K562 (cell line): ENCODE data around the gene SDF4. TPM values are rescaled to one million over a fixed set of nuclear protein-coding genes. Genes with fewer than 3 reads are reported as not detected.

Experiments used
- ATAC-seq: fragments of 200-7000 bp; cut with Tn5 transposase; 3 replicates; pipeline ENCODE4 v1.9.1; 2020; ENCODE audit warnings: moderate library complexity
- BruUV-seq: library from RNA; stranded (reverse); fragments of 400-500 nt; replicated peaks from 2 replicates; lab custom pipeline; 2021; lab: Mats Ljungman, UMichigan
- CTCF ChIA-PET: fragments of 300-600 bp; formaldehyde crosslinking; extraction: SDS; loops from one replicate; lab custom pipeline; 2021; ENCODE audit warnings: low intra/inter-chr PET ratio; lab: Yijun Ruan, JAX
- POLR2A ChIA-PET: fragments of 300-600, 350-650 bp; sonication (Branson Sonifier 250); formaldehyde crosslinking; extraction: SDS; loops from one replicate; lab custom pipeline; 2021; ENCODE audit warnings: antibody characterized with exemption, inconsistent platforms; lab: Yijun Ruan, JAX
- DNase-seq, 4 experiments: peaks; one replicate each; pipeline versions ENCODE4 v3.0.0 to v3.0.0-alpha.2; 2011 to 2018; ENCODE audit warnings: low spot score in 3 of 4, mixed read lengths in 3 of 4; ENCODE audit errors: extremely low read depth in 1 of 4
- FAIRE-seq: peaks from 2 replicates; lab custom pipeline; 2011; peaks lifted over from hg19 to GRCh38; lab: Jason Lieb, UNC
- H2AFZ ChIP-seq: 2 replicates; pipeline ENCODE4 v1.6.0; 2011; ENCODE audit warnings: low read depth, low read length, control low read depth, inconsistent platforms
- H3K27ac ChIP-seq: fragments of 200-600 bp; 3 replicates; pipeline ENCODE4 v1.8.0; 2011; ENCODE audit warnings: low read depth, mild to moderate bottlenecking, control low read depth, inconsistent platforms, low read length, moderate library complexity, mixed read lengths; ENCODE audit errors: extremely low read depth
- H3K27me3 ChIP-seq, 2 experiments: fragments of 300-600 bp in 1 of 2; 2 replicates in 1 of 2; 3 replicates in 1 of 2; pipeline versions ENCODE4 v1.6.0 to v1.8.0; 2011; ENCODE audit warnings: inconsistent platforms in 2 of 2, low read length in 2 of 2, mild to moderate bottlenecking in 1 of 2, mixed read lengths in 1 of 2, moderate library complexity in 1 of 2; ENCODE audit not compliant: control insufficient read depth in 2 of 2, insufficient read depth in 2 of 2
- H3K36me3 ChIP-seq: fragments of 300-600 bp; 3 replicates; pipeline ENCODE4 v1.8.0; 2011; ENCODE audit warnings: mild to moderate bottlenecking, low read length, inconsistent platforms; ENCODE audit not compliant: control insufficient read depth, insufficient read depth
- H3K4me1 ChIP-seq, 2 experiments: fragments of 200-600 bp in 1 of 2; replicated peaks in 1 of 2; 2 replicates in 1 of 2; 3 replicates in 1 of 2; pipeline versions ENCODE4 v1.5.1 to v1.8.0; 2011; ENCODE audit warnings: inconsistent platforms in 2 of 2, low read length in 2 of 2, mild to moderate bottlenecking in 1 of 2, mixed read lengths in 1 of 2, moderate library complexity in 1 of 2; ENCODE audit not compliant: control insufficient read depth in 2 of 2, insufficient read depth in 2 of 2
- H3K4me2 ChIP-seq: 2 replicates; pipeline ENCODE4 v1.6.1; 2011; ENCODE audit warnings: low read length, control low read depth, inconsistent platforms, mixed read lengths; ENCODE audit not compliant: insufficient read depth
- H3K4me3 ChIP-seq: fragments of 200-600 bp; sonication (generic), shearing (Covaris generic); 2 replicates; pipeline ENCODE4 v1.5.1; 2016; ENCODE audit warnings: control low read depth, inconsistent platforms
- H3K79me2 ChIP-seq: fragments of 200-600 bp; 3 replicates; pipeline ENCODE4 v1.8.0; 2011; ENCODE audit warnings: low read length, inconsistent platforms; ENCODE audit not compliant: control insufficient read depth, insufficient read depth
- H3K9ac ChIP-seq, 2 experiments: 2 replicates each; pipeline versions ENCODE4 v1.6.0 to v1.6.1; 2011; ENCODE audit warnings: low read depth in 2 of 2, low read length in 2 of 2, control low read depth in 1 of 2, inconsistent platforms in 1 of 2, mild to moderate bottlenecking in 1 of 2, mixed read lengths in 1 of 2; ENCODE audit not compliant: insufficient read depth in 1 of 2
- H3K9me1 ChIP-seq: one replicate; pipeline ENCODE4 v1.6.0; 2011; ENCODE audit warnings: inconsistent platforms, mild to moderate bottlenecking, low read length, moderate library complexity; ENCODE audit not compliant: control insufficient read depth, insufficient read depth
- H3K9me3 ChIP-seq: replicated peaks from 2 replicates; pipeline ENCODE4 v1.5.1; 2011; ENCODE audit warnings: low read depth, low read length, inconsistent platforms; ENCODE audit not compliant: control insufficient read depth, insufficient read depth
- H4K20me1 ChIP-seq: replicated peaks from 2 replicates; pipeline ENCODE4 v1.6.1; 2011; ENCODE audit warnings: low read length, inconsistent platforms, mixed read lengths; ENCODE audit not compliant: control insufficient read depth, insufficient read depth
- AFF4 ChIP-seq: sonication (generic); formaldehyde crosslinking; IDR thresholded peaks from 2 replicates; pipeline ENCODE4 v1.8.0; 2023; ENCODE audit warnings: mild to moderate bottlenecking, missing genetic modification reagents
- ARNT ChIP-seq, 2 experiments: fragments of 450-650 bp; IDR thresholded peaks; 2 replicates each; pipeline ENCODE4 v1.6.1; 2016; ENCODE audit warnings: mild to moderate bottlenecking in 1 of 2
- CBX2 ChIP-seq: fragments of 200-600 bp; sonication (generic); IDR thresholded peaks from one replicate; pipeline ENCODE4 v1.6.1; 2012; ENCODE audit warnings: mild to moderate bottlenecking, low read length, inconsistent platforms; ENCODE audit not compliant: insufficient read depth, poor library complexity, severe bottlenecking
- PATZ1 ChIP-seq: fragments of 250-450 bp; sonication (Bioruptor Pico); IDR thresholded peaks from 2 replicates; pipeline ENCODE4 v1.5.0; 2020; ENCODE audit warnings: mild to moderate bottlenecking, borderline replicate concordance
- RAD51 ChIP-seq: fragments of 450-650 bp; IDR thresholded peaks from 2 replicates; pipeline ENCODE4 v1.7.1; 2016; ENCODE audit warnings: low read depth, mild to moderate bottlenecking, borderline replicate concordance
- RBFOX2 ChIP-seq: fragments of 200-400 bp; formaldehyde crosslinking; IDR thresholded peaks from 2 replicates; pipeline ENCODE4 v1.6.1; 2017; ENCODE audit warnings: low read depth, mild to moderate bottlenecking, low read length, moderate library complexity
- SUPT5H ChIP-seq: fragments of 450-650 bp; IDR thresholded peaks from 2 replicates; pipeline ENCODE4 v1.6.1; 2016
- ZNF445 ChIP-seq: fragments of 250-450 bp; sonication (Bioruptor Pico); IDR thresholded peaks from 2 replicates; pipeline ENCODE4 v1.4.0; 2020; ENCODE audit warnings: low read depth, mild to moderate bottlenecking, moderate library complexity
- WGBS: fragments of 100-300 bp; shearing (Covaris generic); methylation state at CpG from one replicate; pipeline ENCODE4 v1.1.6; 2016; ENCODE audit warnings: low coverage, mixed read lengths; ENCODE audit not compliant: insufficient coverage; ENCODE audit errors: missing lambda C conversion rate; 5-methylcytosine and 5-hydroxymethylcytosine counted together
- in situ Hi-C: fragments of 300-500 bp; cut with MboI; formaldehyde crosslinking; loops from 4 replicates; pipeline ENCODE4 v1.15.0; 2018; ENCODE audit warnings: inconsistent platforms, mixed read lengths
- intact Hi-C: fragments of 100-400 bp; cut with micrococcal nuclease; formaldehyde crosslinking; loops from 2 replicates; pipeline ENCODE4 v1.14.2; 2022
- polyA plus RNA-seq, 8 experiments: library from polyadenylated mRNA; depleted of rRNA in 4 of 8; stranded (reverse) in 5 of 8; unstranded in 3 of 8; fragments of >200 nt; fragmentation: Nextera tagmentation in 2 of 8; fragmentation: Illumina TruSeq in 1 of 8; extraction: Ambion mirVana in 2 of 8; extraction: Trizol in 1 of 8; gene quantifications; 2 replicates each; pipeline versions ENCODE4 v1.2.1 to v1.2.3, GENCODE V29; 2011 to 2014; ENCODE audit warnings: inconsistent platforms in 1 of 8, missing spikeins in 1 of 8
- total RNA-seq, 7 experiments: library from RNA; depleted of rRNA in 6 of 7; stranded (reverse); fragments of >200 nt in 6 of 7; fragmentation: Illumina TruSeq in 2 of 7; extraction: Trizol in 2 of 7; gene quantifications; 2 replicates each; pipeline versions ENCODE4 v1.2.1 to v1.2.3, GENCODE V29; 2011 to 2021; ENCODE audit warnings: low replicate concordance in 1 of 7

The SDF4 gene
- total and polyA plus RNA-seq, 9 of the 15 experiments (the other 6 are each of a cell fraction or from before 2014, with no cell fraction given): 0.35 to 160 (median 65.2) TPM

- TF ChIP-seq PATZ1 (CRISPR knock-in tag): no peak
- no peak for TF ChIP-seq RAD51
- no peak for TF ChIP-seq ARNT (IDR thresholded peaks at IDR 0.05)
- no peak for TF ChIP-seq SUPT5H
Observed at GRCh38 chr1:1236945-1237873, 5.4 kb upstream of the SDF4 start (continued).

GRCh38 chr1:1236176-1236763, 4.5 kb upstream of the SDF4 start:
- intact Hi-C loops: no loop called here
- H4K20me1 ChIP-seq: no peaks in the 10 kb centered on the region
- 71% methylated on average over 15 of the region's 22 CpGs for WGBS
- H2AFZ ChIP-seq: no peak overlapping the region
- FAIRE-seq: no peak
- peaks cover 9% of the 10 kb centered on the region for H3K9me3 ChIP-seq
- ChIA-PET POLR2A (interaction anchor here (0.5 kb wide), 1 partner anchor 24 kb away, joined by 3 read pairs; no protein-coding TSS in a partner anchor), CTCF (no interaction called here)
- in situ Hi-C loops: no loop called here
- DNase-seq: no peak
- ATAC-seq: no peak
- H3K79me2 ChIP-seq: peaks cover 34% of the 10 kb centered on the region
- H3K4me1 ChIP-seq: peaks cover 0 to 92% of the 10 kb centered on the region in 2 experiments; a peak in 3 of 5 replicates
- H3K9ac ChIP-seq: peak overlapping the region in 1 of 2 experiments; percentile 32; a peak in 2 of 4 replicates
- no peaks in the 10 kb centered on the region for H3K9me1 ChIP-seq
- H3K4me3 ChIP-seq: no peak overlapping the region
- peaks cover 15% of the 10 kb centered on the region; the same call in 1 of the 3 replicates for H3K36me3 ChIP-seq
- no TSS peak for BruUV-seq
- no peak overlapping the region for H3K4me2 ChIP-seq
- no peaks in the 10 kb centered on the region for H3K27me3 ChIP-seq
- no peak overlapping the region for H3K27ac ChIP-seq
- TF ChIP-seq RBFOX2 (0 out of 2 replicates have a peak, but pooled peaks have one; percentile 5), AFF4 (CRISPR knock-in tag) (no peak), CBX2 (no peak), ZNF445 (CRISPR knock-in tag) (no peak)
